ENCODE data around the gene COL18A1.

The COL18A1 gene

DNA sequence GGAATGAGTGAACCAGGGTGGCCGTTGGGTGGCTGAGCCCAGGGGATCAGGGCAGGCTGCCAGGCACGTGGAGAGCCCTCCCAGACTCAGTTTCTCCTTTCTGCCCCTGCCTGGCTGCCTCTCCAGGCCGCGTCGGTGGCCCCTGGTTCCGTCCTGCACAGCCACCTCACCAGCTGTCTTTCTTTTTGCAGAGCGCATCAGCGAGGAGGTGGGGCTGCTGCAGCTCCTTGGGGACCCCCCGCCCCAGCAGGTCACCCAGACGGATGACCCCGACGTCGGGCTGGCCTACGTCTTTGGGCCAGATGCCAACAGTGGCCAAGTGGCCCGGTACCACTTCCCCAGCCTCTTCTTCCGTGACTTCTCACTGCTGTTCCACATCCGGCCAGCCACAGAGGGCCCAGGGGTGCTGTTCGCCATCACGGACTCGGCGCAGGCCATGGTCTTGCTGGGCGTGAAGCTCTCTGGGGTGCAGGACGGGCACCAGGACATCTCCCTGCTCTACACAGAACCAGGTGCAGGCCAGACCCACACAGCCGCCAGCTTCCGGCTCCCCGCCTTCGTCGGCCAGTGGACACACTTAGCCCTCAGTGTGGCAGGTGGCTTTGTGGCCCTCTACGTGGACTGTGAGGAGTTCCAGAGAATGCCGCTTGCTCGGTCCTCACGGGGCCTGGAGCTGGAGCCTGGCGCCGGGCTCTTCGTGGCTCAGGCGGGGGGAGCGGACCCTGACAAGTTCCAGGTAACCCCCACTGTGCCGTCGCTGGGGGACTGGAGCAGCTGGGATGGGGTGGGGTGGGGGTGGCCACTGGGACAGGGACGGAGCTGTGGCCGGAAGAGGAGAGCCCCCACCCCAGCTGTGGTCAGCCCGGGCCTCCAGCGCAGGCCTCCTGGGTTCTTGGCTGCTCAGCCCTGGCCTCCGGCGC is 63.3 kb downstream of the COL18A1 start:
- no peak for DNase-seq (ENCODE audit: low read depth, low spot score)

GRCh38 chr21:45468971-45469272 is 64.0 kb downstream of the COL18A1 start:
- no peak for DNase-seq (ENCODE audit: low read depth, low spot score)

DNA sequence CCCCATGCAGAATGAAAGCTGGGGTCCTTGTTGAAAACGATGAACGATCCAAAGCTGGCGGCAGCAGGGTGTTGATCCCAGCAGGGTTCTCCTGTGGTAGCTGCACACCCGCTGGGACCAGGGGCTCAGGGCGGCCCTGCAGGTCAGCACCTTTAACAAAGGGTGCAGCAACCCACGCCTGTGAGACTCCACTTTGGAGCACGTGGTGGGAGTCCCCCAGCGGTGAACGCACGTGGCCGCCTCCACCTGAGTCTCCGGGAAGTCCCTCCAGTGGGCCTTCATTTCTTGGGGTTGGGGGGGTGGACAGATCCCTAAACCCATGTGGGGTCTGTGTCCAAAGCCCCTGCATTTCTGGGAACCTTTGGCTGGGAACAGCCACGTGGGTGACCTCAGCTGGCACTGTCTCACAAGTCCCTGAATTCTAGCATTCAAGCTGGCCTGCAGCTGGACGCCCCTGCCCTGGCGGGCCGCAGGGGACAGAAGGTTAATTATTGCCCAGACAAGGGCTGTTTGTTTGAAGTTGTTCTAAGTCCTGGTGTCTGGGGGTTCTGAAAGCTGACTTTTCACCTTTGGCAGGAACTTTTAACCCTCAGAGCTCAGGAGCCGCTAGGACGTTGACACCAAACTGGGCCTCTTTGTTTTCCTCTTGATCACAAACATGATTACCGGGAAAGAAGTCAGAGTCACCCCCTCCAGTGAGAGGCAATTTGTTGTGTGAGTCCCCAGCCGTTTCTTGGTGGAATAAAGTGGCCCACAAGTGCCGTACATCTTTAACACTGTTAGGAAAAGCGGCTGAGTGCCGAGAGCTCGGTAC is 64.5 kb downstream of the COL18A1 start:
- peak; percentile 47 for DNase-seq (ENCODE audit: low read depth, low spot score)

DNA sequence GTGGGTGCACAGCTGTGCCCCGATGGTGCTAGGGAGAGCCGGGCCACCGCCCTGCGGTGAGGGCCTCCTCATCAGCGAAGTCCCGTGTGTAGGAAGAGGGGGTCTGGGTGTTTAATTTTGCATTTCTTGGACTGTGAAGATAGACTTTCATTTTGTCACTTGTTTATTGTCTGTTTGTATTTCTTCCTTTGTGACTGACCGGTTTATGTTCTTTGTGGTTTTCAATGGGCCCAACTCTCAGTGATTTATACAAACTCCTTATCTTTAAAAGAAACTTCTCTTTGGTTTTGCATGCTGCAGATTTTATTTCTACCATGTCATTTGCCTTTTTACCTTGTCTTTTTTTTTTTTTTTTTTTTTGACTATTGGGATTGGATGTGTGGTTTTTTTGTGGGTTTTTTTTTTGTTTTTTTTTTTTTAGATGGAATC is 65.1 kb downstream of the COL18A1 start:
- no peak for DNase-seq (ENCODE audit: low read depth, low spot score)

DNA sequence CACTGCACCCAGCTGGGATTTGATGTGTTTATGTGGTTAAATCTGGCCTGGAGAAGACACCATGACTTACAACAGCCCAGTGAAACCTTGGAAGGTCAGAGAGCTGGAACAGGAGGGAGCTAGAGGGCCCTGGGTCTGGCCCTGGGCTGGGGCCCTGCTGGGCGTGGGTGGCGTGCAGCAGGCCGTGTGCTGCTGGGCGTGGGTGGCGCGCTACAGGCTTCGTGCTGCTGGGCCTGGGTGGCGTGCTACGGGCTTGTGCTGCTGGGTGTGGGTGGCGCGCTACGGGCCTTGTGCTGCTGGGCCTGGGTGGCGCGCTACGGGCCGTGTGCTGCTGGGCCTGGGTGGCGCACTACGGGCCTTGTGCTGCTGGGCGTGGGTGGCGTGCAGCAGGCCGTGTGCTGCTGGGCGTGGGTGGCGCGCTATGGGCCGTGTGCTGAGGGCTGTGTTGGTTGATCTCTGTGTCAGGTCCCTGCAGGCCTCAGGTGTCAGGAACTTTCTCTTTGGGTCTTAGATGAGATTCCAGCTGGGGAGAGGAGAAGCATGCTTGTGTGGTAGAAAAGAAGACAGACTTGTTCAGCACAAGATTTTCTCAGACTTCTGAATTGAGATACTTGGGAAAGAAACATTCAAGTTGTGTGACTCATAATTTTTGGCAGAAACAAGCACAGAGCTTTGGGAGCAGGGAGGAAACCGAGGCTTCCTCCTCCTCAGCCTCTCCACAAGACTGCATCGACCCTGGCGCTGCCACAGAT is 66.0 kb downstream of the COL18A1 start:
- no peak for DNase-seq (ENCODE audit: low read depth, low spot score)

DNA sequence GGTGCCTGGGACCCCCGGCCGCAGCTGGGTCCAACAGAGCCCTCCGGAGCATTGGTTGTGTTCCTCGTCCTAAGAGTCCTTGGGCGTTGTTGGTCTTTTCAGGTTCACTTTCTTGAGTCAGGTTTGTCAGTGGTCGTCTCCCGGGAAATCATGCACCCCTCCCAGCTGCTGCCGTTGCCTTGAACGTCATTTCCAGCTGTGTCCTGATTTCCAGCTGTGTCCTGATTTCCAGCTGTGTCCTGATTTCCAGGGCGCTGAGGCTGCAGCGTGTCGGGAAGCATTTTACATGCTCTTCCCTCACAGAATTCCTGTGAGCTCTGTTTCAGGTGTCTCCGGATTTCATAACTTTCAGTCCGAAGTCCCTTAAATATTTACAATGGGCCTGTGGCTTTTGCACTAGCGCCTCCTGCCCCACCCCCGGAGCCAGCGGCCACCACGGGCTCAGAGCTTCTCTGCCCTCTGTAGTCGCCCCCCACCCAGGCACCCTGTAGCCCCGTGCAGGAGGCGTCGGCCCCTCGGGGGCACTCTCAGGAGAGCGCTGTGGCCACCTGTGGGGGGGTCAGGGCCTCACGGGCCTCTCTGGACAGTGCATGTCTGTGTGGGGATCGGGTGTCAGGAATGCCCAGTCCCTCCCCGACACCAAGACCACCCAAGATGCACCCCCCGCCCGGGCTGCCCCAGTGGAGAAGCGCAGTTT is 66.7 kb downstream of the COL18A1 start:
- no peak for DNase-seq (ENCODE audit: low read depth, low spot score)

DNA sequence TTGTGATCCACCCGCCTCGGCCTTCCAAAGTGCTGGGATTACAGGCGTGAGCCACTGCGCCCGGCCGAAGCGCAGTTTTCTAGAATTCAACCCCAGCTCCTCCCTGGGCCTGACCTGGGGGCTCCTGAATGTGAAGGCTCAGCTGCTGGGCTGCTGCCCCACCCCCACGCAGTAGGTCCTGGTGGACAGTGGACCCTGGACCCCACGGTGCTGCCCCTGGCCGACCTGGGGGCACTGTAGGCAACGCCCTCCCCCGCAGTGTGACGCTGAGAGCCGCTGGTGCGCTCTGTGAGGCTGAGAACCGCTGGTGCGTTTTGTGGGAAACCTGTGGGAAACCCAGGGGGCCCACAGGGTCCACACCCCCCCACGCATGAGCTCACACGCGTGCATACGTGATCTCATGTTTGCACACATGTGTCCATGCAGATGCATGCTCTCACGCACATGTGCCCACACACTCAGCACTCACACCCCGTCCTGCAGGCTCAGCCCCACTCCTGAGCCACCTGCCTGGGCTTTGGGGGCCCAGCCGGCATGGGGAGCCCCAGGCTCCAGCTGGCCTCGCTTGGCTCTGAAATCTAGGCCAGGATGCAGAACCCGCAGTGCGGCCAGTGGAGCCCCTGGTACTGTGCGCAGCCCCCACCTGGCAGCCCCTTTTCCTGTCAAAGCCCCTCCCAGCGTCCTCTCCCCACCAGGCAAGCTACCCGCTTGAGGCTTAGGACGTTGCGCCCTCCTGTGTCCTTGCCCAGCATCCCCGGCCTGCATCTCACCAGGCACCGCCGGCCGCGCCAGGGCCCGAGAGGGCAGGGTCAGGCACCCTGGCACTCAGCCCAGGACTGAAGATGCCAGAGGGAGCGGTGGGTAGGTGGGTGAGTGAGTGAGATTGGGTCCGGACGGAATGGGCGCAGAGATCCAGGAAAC is 67.7 kb downstream of the COL18A1 start:
- no peak for DNase-seq (ENCODE audit: low read depth, low spot score)

DNA sequence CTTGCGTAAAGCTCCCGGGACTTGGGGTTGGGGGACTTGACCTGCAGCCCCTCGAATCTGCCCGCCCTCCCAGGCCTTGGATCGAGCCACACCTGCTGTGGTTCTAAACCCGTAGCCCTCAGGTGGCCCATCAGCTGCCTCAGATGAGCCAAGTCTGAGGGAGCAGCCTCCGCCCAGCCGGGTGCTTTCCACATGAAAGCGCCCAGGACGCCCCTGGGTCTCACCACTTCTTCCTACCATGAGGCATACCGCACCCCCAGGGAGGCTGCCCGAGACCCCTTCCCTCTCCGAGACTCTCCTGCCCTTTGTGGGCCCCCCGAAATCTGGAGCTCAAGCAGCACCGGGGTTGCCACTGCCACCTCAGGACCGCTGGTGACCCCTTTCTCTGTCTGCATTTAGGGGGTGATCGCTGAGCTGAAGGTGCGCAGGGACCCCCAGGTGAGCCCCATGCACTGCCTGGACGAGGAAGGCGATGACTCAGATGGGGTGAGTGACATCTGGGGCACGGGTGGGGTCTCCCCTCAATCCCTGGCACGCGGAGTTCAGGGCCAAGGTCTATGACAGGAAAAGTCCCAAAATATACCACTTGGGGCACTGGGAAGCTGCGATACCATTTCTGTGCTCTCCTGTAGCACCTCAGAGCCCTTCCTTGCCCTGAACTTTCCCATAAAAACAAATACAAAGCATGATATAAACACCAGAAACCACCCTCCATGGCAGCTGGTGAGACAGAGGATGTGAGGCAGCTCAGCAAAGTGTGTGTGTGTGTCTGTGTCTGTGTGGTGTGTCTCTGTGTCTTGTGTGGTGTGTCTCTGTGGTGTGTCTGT is 68.7 kb downstream of the COL18A1 start:
- no peak for DNase-seq (ENCODE audit: low read depth, low spot score)

DNA sequence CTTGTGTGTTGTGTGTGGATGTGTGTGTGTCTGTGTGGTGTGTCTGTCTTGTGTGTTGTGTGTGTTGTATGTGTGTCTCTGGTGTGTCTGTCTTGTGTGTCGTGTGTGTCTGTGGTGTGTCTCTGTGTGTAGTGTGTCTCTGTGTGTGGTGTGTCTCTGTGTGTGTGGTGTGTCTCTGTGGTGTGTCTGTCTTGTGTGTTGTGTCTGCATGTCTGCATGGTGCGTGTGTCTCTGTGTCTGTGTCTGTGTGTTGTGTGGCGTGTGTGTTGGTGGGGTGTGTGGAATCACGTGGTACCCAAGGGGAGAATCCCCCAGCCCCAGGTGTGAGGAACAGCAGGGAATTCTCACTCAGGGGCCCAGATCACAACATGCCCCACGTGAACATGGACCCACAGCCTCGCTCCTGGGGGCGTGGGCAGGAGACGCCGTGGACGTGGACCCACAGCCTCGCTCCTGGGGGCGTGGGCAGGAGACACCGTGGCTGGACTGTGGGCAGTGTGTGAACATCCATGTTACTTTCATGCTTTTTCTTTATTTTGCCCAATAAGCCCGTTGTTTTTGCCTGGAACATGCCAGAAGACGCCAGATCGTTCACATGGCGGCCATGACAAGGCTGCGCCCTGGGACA is 69.5 kb downstream of the COL18A1 start:
- DNase-seq (ENCODE audit: low read depth, low spot score), result no peak

DNA sequence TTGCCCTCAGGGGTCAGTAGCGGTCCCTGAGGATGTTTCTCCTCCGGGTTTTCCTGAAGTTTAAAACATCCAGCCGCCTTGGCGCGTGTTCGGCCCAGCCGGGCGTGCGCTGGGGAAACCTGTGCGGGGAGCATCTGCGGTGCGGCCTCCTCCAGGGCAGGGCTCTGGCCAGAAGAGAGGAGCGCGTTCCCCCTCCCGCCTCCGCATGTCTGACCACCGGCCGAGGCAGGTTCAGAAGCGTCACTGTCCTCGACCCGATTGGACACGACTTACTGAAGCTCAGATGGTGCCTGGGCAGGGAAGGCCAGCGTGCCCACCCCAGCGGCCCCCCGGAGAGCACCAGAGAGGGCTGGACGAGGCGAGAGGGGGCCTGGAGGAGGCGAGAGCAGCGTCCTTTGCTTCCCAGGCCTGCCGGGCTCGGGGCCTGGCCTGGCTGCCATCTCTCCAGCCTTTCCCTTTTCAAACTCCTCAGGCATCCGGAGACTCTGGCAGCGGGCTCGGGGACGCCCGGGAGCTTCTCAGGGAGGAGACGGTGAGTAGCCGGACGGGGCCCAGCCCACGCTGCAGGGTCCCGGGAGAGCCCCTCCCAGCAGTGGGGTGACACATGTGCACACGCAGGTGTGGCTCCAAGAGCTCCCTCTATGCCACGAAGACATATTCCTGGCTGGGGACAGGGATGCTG is 70.2 kb downstream of the COL18A1 start:
- DNase-seq (ENCODE audit: low read depth, low spot score), result no peak

- no peak for DNase-seq (ENCODE audit: low read depth, low spot score)
Measured at GRCh38 chr21:45475797-45476570, 71.0 kb downstream of the COL18A1 start.

DNA sequence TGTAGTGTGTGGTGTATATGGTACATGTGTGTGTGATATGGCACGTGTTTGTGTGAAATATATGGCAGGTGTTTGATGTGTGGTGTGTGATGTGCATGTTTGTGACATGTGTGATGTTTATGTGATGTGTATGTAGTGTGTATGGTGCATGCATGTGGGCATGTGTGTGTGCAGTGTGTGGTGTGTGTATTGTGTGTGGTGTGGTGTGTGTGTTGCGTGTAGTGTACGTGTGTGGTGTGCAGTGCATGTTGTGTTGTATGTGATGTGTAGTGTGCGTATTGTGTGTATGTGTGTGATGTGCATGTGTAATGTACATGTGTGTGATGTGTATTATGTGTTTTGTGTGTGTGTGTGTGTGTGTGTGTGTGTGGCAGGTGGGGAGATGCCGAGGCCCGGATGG is 71.6 kb downstream of the COL18A1 start:
- no peak for DNase-seq (ENCODE audit: low read depth, low spot score)

GRCh38 chr21:45477176-45478114 is 72.5 kb downstream of the COL18A1 start:
- no peak for DNase-seq (ENCODE audit: low read depth, low spot score)

DNA sequence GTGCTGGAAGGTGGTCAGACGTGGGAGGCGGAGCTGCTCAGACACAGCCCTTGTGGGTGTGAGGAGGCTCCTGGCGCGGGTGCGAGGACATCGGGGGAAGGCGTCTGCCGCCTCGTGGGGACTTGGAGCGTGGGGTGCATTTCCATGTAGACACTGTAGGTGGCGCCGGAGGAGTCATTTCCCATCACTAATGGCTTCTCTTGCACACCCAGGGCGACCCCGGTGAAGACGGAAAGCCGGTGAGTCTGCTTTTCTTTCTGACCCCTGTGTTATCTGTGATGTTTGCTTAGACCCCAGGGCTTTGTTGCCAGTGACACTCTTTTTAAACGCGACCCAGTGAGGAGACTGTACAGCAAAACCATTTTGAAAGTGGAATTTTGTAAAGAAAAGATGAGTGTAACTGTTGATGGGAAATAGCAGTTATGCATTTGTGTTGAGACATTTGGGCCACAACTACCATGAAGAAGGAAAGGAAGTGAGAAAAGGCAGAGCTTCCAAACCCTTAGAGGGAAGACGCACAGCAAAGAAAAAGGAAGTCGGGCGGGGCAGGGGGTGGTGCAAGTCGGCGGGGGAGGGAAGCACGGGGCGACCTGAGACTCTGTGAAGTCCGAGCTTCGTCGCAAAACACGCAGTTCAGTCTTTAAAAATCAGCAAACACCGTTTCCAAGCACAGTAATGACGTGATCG is 73.3 kb downstream of the COL18A1 start:
- DNase-seq (ENCODE audit: low read depth, low spot score), result peak; percentile 92

DNA sequence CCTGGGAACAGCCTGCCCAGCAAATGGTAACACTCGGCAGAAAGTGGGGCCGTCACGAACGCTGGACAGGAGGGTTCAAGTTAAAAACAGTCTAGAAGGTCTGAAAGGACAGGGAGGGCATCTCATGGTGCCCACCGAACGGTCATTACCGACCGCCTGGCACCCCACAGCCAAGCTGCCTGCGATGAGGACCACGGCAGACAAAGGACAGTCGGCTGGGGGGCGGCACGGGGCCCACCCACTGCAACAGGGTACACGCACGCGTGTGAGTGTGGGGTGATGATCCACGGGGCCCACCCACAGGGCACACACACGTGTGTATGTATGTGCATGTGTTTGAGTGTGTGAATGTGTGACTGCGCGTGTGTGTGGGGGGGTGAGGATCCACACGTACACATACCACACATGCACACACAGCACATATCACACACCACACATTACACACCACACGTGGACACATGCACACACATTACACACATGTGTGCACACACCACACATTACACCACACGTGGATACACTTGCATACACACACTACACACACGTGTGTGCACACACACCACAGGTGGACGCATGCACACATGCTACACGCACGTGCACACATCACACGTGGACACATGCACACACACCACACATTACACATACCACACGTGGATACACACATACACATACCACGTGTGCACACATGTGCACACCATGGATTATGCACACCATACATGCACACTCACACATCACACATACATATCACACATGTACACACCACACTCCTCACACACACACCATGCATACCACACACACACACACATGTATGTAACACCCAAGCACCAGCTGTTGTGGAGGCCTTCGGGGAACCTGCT is 74.1 kb downstream of the COL18A1 start:
- no peak for DNase-seq (ENCODE audit: low read depth, low spot score)

Measured in ELF-1 (cell line).